ENCODE data around the gene HELZ2. TPM values are rescaled to one million over a fixed set of nuclear protein-coding genes. Genes with fewer than 3 reads are reported as not detected.

HELZ2 gene
- total and polyA plus RNA-seq, 10 of the 15 experiments (the other 5 are each of a cell fraction or from before 2014, with no cell fraction given) = 0.05 to 33.3 (median 6.2) TPM

DNA sequence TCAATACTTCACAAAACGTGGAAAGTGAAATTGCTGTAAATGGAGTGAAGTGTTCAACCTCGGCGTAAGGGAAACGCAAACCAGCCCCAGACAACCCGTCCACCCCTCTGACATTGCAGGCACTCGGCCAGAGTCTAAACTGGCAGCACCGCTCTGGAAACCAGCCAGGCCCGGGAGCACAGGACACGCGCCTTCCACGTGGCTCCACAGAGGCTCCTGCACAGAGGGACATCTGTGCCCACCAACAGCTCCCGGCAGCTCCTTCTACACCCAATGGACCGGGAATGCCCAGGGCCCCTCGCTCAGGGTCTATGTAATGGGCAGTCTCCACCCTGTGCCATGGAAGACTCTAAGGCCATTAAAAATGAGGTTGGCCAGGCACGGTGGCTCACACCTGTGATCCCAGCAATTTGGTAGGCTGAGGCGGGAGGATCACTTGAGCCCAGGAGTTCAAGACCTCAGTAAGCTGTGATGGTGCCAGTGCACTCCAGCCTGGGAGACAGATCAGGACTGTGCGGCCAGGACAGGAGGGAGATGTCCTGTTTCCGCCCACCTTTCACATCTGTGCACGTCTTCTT lies 3.4 kb upstream of the HELZ2 start:
- ATAC-seq = no peak
- no peak overlapping the region for H3K4me2 ChIP-seq (ENCODE audit: control insufficient read depth, insufficient read depth)

More for the DNA sequence above, 3.4 kb upstream of the HELZ2 start:
- WGBS (ENCODE audit: insufficient coverage, insufficient replicate concordance, low lambda C conversion rate, missing lambda C conversion rate) = 76% methylated on average over 19 of the region's 19 CpGs
- peaks cover 3% of the 10 kb centered on the region; the same call in 1 of the 2 replicates for H3K79me2 ChIP-seq (ENCODE audit: control insufficient read depth, insufficient read depth, low read length)
- no peak overlapping the region for H3K4me3 ChIP-seq
- CTCF ChIA-PET = interaction anchor here (0.8 to 3.6 kb wide), 5 partner anchors 22 to 64 kb away, joined by 3 to 24 read pairs (median 7); partner anchors contain the start of gene PTK6
- H3K36me3 ChIP-seq (ENCODE audit: control insufficient read depth in 2 of 2, insufficient read depth in 2 of 2, low read length in 1 of 2) = no peaks in the 10 kb centered on the region
- RAD21 ChIA-PET (ENCODE audit: unreplicated experiment) = interaction anchor here (0.9 to 2.3 kb wide), 2 partner anchors 39 to 288 kb away, joined by 3 to 15 read pairs; partner anchors contain the start of genes PTK6 and TPD52L2
- intact Hi-C loops (cut with micrococcal nuclease; ENCODE audit: unreplicated experiment) = no loop called here
- H3K27ac ChIP-seq (ENCODE audit: control insufficient read depth, insufficient read depth) = no peak overlapping the region
- FAIRE-seq (no peak), DNase-seq (ENCODE audit: low read depth, low spot score) (no peak)
- no peaks in the 10 kb centered on the region for H3K27me3 ChIP-seq (replicated peaks in 1 of 2; ENCODE audit: control insufficient read depth in 2 of 2, insufficient read depth in 2 of 2, low read length in 1 of 2)
- SMC1A ChIA-PET (ENCODE audit: uncharacterized antibody, unreplicated experiment) = interaction anchor here (1.3 to 2.7 kb wide), 2 partner anchors 25 to 39 kb away, joined by 3 to 11 read pairs; no protein-coding TSS in a partner anchor
- no peak overlapping the region for H3K9ac ChIP-seq (ENCODE audit: control insufficient read depth, insufficient read depth, low read length)
- TF ChIP-seq SIX5 (IDR thresholded peaks at IDR 0.05; ENCODE audit: low read depth, low read length, severe bottlenecking) = no peak
- no peak for TF ChIP-seq RB1 (IDR thresholded peaks at IDR 0.05; ENCODE audit: borderline replicate concordance)
- TF ChIP-seq ESRRA (IDR thresholded peaks at IDR 0.05; ENCODE audit: low read length) = no peak
- no peak for TF ChIP-seq PAX5 (IDR thresholded peaks at IDR 0.05; ENCODE audit: borderline replicate concordance, low read depth, low read length)
- TF ChIP-seq RCOR1 (conservative IDR thresholded peaks at IDR 0.05; ENCODE audit: low read depth, low read length) = no peak
- TF ChIP-seq, protein P1, sequence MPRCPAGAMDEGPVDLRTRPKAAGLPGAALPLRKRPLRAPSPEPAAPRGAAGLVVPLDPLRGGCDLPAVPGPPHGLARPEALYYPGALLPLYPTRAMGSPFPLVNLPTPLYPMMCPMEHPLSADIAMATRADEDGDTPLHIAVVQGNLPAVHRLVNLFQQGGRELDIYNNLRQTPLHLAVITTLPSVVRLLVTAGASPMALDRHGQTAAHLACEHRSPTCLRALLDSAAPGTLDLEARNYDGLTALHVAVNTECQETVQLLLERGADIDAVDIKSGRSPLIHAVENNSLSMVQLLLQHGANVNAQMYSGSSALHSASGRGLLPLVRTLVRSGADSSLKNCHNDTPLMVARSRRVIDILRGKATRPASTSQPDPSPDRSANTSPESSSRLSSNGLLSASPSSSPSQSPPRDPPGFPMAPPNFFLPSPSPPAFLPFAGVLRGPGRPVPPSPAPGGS (IDR thresholded peaks at IDR 0.05; ENCODE audit: borderline replicate concordance, insufficient read depth, low read depth, low read length, poor library complexity, severe bottlenecking) = no peak
- no peak for TF ChIP-seq SMAD1 (IDR thresholded peaks at IDR 0.05; ENCODE audit: low read depth, partially characterized antibody)
- TF ChIP-seq, protein P2, sequence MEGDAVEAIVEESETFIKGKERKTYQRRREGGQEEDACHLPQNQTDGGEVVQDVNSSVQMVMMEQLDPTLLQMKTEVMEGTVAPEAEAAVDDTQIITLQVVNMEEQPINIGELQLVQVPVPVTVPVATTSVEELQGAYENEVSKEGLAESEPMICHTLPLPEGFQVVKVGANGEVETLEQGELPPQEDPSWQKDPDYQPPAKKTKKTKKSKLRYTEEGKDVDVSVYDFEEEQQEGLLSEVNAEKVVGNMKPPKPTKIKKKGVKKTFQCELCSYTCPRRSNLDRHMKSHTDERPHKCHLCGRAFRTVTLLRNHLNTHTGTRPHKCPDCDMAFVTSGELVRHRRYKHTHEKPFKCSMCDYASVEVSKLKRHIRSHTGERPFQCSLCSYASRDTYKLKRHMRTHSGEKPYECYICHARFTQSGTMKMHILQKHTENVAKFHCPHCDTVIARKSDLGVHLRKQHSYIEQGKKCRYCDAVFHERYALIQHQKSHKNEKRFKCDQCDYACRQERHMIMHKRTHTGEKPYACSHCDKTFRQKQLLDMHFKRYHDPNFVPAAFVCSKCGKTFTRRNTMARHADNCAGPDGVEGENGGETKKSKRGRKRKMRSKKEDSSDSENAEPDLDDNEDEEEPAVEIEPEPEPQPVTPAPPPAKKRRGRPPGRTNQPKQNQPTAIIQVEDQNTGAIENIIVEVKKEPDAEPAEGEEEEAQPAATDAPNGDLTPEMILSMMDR (IDR thresholded peaks at IDR 0.05 in 2 of 3, conservative IDR thresholded peaks at IDR 0.05 in 1 of 3; ENCODE audit: control insufficient read depth in 2 of 3, extremely low read depth in 1 of 3, insufficient read depth in 1 of 3, low read depth in 3 of 3, low read length in 3 of 3) = no peak
- no peak for TF ChIP-seq CEBPB (IDR thresholded peaks at IDR 0.05; ENCODE audit: borderline replicate concordance in 1 of 2, low read depth in 2 of 2, low read length in 2 of 2)
- TF ChIP-seq RFX5 (IDR thresholded peaks at IDR 0.05; ENCODE audit: low read depth, low read length) = no peak
- TF ChIP-seq EGR1 (IDR thresholded peaks at IDR 0.05; ENCODE audit: borderline replicate concordance in 1 of 2, low read depth in 2 of 2, low read length in 2 of 2) = no peak
- no peak for TF ChIP-seq ETV6 (conservative IDR thresholded peaks at IDR 0.05 in 1 of 2, IDR thresholded peaks at IDR 0.05 in 1 of 2; ENCODE audit: borderline replicate concordance in 1 of 2, low read depth in 1 of 2)
- in situ Hi-C loops (cut with MboI) = no loop called here
- no TSS peak for BruUV-seq (replicated peaks)
- POLR2A ChIA-PET = interaction anchor here (0.6 kb wide), 1 partner anchor 189 kb away, joined by 4 read pairs; no protein-coding TSS in a partner anchor
- no peak overlapping the region for H2AFZ ChIP-seq (ENCODE audit: control insufficient read depth, low read depth, low read length)
- no peaks in the 10 kb centered on the region; the same call in 1 of the 2 replicates for H4K20me1 ChIP-seq (ENCODE audit: control insufficient read depth, insufficient read depth)
- no peaks in the 10 kb centered on the region for H3K9me3 ChIP-seq (replicated peaks; ENCODE audit: control insufficient read depth, insufficient read depth, low read length)
- H3K4me1 ChIP-seq (ENCODE audit: control insufficient read depth, insufficient read depth, low read length) = peaks cover 10% of the 10 kb centered on the region

Measured in GM12878 (cell line).